Liver (tissue), 9 donors: ENCODE results near the gene SFT2D1. TPM values are rescaled to one million over a fixed set of nuclear protein-coding genes. Genes with fewer than 3 reads are reported as not detected.
"Not testable (repeated sequence)": the region's sequence is repeated elsewhere in the genome, so short reads cannot be mapped to it uniquely, and the experiment has no call there.

Experiments used
- DNase-seq: peaks from one replicate; pipeline ENCODE4 v3.0.0-alpha.2; 2017; ENCODE audit warnings: low spot score
- H3K27ac ChIP-seq, 2 donors: one replicate each; pipeline ENCODE4 v1.7.0; 2013; ENCODE audit warnings: inconsistent platforms in 2 of 2, low read length in 2 of 2, control low read depth in 1 of 2, low read depth in 1 of 2, mild to moderate bottlenecking in 1 of 2
- H3K27me3 ChIP-seq, 4 donors: one replicate each; pipeline versions ENCODE4 v1.6.1 to v1.7.0; 2013; ENCODE audit warnings: low read length in 3 of 4, inconsistent platforms in 1 of 4, mild to moderate bottlenecking in 1 of 4, moderate library complexity in 1 of 4; ENCODE audit not compliant: control insufficient read depth in 4 of 4, insufficient read depth in 4 of 4
- H3K36me3 ChIP-seq, 4 donors: one replicate each; pipeline versions ENCODE4 v1.6.1 to v1.7.0; 2013; ENCODE audit warnings: low read length in 3 of 4, mild to moderate bottlenecking in 3 of 4, low read depth in 1 of 4, moderate library complexity in 1 of 4; ENCODE audit not compliant: control insufficient read depth in 4 of 4, insufficient read depth in 3 of 4
- H3K4me1 ChIP-seq, 4 donors: one replicate each; pipeline versions ENCODE4 v1.6.1 to v1.7.0; 2013; ENCODE audit warnings: low read length in 3 of 4, mild to moderate bottlenecking in 3 of 4, moderate library complexity in 1 of 4; ENCODE audit not compliant: control insufficient read depth in 4 of 4, insufficient read depth in 4 of 4
- H3K4me3 ChIP-seq, 3 donors: one replicate each; pipeline versions ENCODE4 v1.6.1 to v1.7.0; 2013; ENCODE audit warnings: low read length in 3 of 3, control low read depth in 1 of 3, low read depth in 1 of 3, mild to moderate bottlenecking in 1 of 3
- H3K9ac ChIP-seq, 2 donors: one replicate each; pipeline ENCODE4 v1.7.0; 2013; ENCODE audit warnings: low read length in 2 of 2, mild to moderate bottlenecking in 2 of 2, moderate library complexity in 2 of 2, control low read depth in 1 of 2, low read depth in 1 of 2
- H3K9me3 ChIP-seq, 4 donors: one replicate each; pipeline versions ENCODE4 v1.6.1 to v1.7.0; 2013; ENCODE audit warnings: low read length in 3 of 4; ENCODE audit not compliant: control insufficient read depth in 4 of 4
- CTCF ChIP-seq: fragments of 150-350 bp; IDR thresholded peaks from 2 replicates; pipeline ENCODE4 v1.5.1; 2017; ENCODE audit warnings: improper control_type of control experiment, low read depth, low read length; ENCODE audit not compliant: missing input control
- EGR1 ChIP-seq, 2 donors: IDR thresholded peaks; 2 replicates each; pipeline ENCODE4 v1.6.1; 2016 to 2018; ENCODE audit warnings: antibody characterized with exemption in 2 of 2, low read depth in 2 of 2
- FOXA1 ChIP-seq: IDR thresholded peaks from 2 replicates; pipeline ENCODE4 v1.6.1; 2016; ENCODE audit warnings: antibody characterized with exemption
- HNF4A ChIP-seq, 2 donors: conservative IDR thresholded peaks; 2 replicates each; pipeline ENCODE4 v1.6.1; 2016; ENCODE audit warnings: antibody characterized with exemption in 2 of 2, mild to moderate bottlenecking in 2 of 2
- HNF4G ChIP-seq: IDR thresholded peaks from 2 replicates; pipeline ENCODE4 v1.6.1; 2016; ENCODE audit warnings: antibody characterized with exemption
- JUND ChIP-seq, 2 donors: IDR thresholded peaks; 2 replicates each; pipeline ENCODE4 v1.6.1; 2016; ENCODE audit warnings: antibody characterized with exemption in 2 of 2
- NR2F2 ChIP-seq: IDR thresholded peaks from 2 replicates; pipeline ENCODE4 v1.6.1; 2016; ENCODE audit warnings: antibody characterized with exemption
- RAD21 ChIP-seq, 2 donors: IDR thresholded peaks; 2 replicates each; pipeline ENCODE4 v1.6.1; 2016; ENCODE audit warnings: antibody characterized with exemption in 2 of 2, mild to moderate bottlenecking in 2 of 2
- RXRA ChIP-seq, 2 donors: IDR thresholded peaks; 2 replicates each; pipeline ENCODE4 v1.6.1; 2017 to 2018; ENCODE audit warnings: antibody characterized with exemption in 2 of 2, mild to moderate bottlenecking in 1 of 2
- SP1 ChIP-seq: IDR thresholded peaks from 2 replicates; pipeline ENCODE4 v1.6.1; 2018; ENCODE audit warnings: antibody characterized with exemption, mild to moderate bottlenecking
- YY1 ChIP-seq: IDR thresholded peaks from 2 replicates; pipeline ENCODE4 v1.6.1; 2016; ENCODE audit warnings: antibody characterized with exemption, mild to moderate bottlenecking
- WGBS: extraction: QIAGEN DNeasy Blood & Tissue Kit; methylation state at CpG from one replicate; pipeline ENCODE4 v1.1.7; 2013; 5-methylcytosine and 5-hydroxymethylcytosine counted together
- polyA plus RNA-seq, 2 donors: library from polyadenylated mRNA; stranded (reverse) in 1 of 2; unstranded in 1 of 2; fragments of 200-250 nt in 1 of 2; fragments of >200 nt in 1 of 2; fragmentation: Nextera tagmentation in 1 of 2; extraction: Ambion mirVana in 1 of 2; gene quantifications; one replicate each; pipeline versions ENCODE4 v1.2.1 to v1.2.3, GENCODE V29; 2013 to 2015
- total RNA-seq, 2 donors: library from RNA; depleted of rRNA; stranded (reverse); fragments of >200 nt; gene quantifications; one replicate each; pipeline ENCODE4 v1.2.3, GENCODE V29; 2014
- TF ChIP-seq, protein P1 (sequence below): IDR thresholded peaks from 2 replicates; pipeline ENCODE4 v1.6.1; 2016; ENCODE audit warnings: antibody characterized with exemption, mild to moderate bottlenecking
- donor health status: healthy.
- donor health status: healthy.
- donor health status: healthy.
- donor health status: healthy.
- donor health status: healthy.

Gene SFT2D1
- total and polyA plus RNA-seq, 4 donors, result 9.5 to 16.6 (median 15.2) TPM

DNA sequence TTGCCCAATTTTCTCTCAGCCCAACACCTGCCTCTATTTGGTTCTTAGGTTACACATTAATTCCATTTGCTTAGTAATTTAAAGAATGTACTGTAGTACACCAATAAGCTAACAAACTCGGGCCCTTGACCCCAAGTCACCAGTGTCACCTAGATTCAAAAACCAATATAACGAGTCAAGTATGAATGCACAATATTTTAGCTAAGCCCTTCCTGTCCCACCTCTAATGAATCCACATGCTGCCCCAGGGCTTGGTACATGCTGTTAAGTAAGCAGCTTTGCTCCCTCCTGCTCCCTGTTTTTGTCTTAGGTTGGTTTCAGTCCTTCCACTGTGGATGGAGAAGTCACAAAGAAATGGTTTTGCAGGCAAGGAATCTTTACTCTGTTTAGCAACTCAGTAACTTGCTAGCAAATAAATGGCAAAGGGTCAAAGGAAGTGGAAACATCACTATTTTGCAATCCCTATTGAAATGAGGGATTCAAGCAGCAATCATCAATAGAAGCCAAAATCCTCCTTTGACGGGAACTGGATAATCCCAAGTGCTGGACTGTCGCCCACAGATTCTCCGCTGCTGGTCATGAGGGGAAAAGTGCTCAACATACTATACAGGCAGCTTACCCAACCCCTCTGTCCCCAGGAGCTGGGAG is 45.4 kb upstream of the SFT2D1 start (continued):
- peak; percentile 86 to 88 for TF ChIP-seq HNF4A (conservative IDR thresholded peaks at IDR 0.05)
- peak; percentile 67 for TF ChIP-seq YY1

DNA sequence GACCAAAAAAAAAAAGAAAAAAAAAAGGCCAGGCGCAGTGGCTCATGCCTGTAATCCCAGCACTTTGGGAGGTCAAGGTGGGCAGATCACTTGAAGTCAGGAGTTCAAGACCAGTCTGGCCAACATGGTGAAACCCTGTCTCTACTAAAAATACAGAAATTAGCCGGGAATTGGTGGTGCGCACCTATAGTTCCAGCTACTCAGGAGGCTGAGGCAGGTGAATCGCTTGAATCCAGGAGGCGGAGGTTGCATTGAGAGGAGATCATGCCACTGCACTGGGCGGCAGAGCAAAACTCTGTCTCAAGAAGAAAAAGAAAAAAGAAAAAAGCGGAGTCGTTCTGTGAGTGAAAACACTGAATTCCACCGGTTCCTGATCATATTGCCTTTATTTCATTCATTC is 44.8 kb upstream of the SFT2D1 start:
- H3K9ac ChIP-seq, H3K27me3 ChIP-seq, H3K36me3 ChIP-seq, DNase-seq, H3K9me3 ChIP-seq: not testable (repeated sequence)
- peaks cover 16 to 38% (median 32%) of the 10 kb centered on the region in 4 donors for H3K4me1 ChIP-seq
- WGBS, result 76% methylated on average over 9 of the region's 9 CpGs
- peak overlapping the region; percentile 77 to 89 for H3K27ac ChIP-seq
- H3K4me3 ChIP-seq, result peak overlapping the region in 1 of 3 donors; percentile 1

DNA sequence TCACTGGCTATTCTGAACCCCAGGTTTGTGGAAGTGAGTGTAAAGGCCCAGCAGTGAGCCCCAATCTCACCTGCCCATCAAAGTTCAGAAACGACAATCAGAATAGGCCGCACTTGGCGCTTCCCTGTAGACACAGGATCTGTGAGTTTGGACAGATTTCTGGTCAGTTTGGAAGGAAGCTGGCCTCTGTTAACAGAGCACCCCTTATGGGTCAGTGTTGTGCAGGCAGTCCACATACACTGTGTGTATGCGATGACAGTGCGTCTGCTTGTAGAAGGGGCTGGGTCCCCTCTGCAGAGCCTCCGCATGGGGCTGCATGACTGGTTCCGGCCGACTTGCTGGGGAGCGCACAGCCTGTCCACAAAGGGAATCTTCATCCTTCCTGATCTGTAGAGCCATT is 43.8 kb upstream of the SFT2D1 start:
- H3K4me1 ChIP-seq, result peaks cover 16 to 42% (median 33%) of the 10 kb centered on the region in 4 donors
- H3K36me3 ChIP-seq, result no peaks in the 10 kb centered on the region
- H3K27me3 ChIP-seq, result no peaks in the 10 kb centered on the region
- no peak overlapping the region for H3K27ac ChIP-seq
- WGBS, result 93% methylated on average over 9 of the region's 9 CpGs
- TF ChIP-seq HNF4G (no peak), RXRA (IDR thresholded peaks at IDR 0.05) (no peak), NR2F2 (no peak), FOXA1 (no peak), JUND (IDR thresholded peaks at IDR 0.05) (no peak), YY1 (no peak)
- TF ChIP-seq, protein P1, sequence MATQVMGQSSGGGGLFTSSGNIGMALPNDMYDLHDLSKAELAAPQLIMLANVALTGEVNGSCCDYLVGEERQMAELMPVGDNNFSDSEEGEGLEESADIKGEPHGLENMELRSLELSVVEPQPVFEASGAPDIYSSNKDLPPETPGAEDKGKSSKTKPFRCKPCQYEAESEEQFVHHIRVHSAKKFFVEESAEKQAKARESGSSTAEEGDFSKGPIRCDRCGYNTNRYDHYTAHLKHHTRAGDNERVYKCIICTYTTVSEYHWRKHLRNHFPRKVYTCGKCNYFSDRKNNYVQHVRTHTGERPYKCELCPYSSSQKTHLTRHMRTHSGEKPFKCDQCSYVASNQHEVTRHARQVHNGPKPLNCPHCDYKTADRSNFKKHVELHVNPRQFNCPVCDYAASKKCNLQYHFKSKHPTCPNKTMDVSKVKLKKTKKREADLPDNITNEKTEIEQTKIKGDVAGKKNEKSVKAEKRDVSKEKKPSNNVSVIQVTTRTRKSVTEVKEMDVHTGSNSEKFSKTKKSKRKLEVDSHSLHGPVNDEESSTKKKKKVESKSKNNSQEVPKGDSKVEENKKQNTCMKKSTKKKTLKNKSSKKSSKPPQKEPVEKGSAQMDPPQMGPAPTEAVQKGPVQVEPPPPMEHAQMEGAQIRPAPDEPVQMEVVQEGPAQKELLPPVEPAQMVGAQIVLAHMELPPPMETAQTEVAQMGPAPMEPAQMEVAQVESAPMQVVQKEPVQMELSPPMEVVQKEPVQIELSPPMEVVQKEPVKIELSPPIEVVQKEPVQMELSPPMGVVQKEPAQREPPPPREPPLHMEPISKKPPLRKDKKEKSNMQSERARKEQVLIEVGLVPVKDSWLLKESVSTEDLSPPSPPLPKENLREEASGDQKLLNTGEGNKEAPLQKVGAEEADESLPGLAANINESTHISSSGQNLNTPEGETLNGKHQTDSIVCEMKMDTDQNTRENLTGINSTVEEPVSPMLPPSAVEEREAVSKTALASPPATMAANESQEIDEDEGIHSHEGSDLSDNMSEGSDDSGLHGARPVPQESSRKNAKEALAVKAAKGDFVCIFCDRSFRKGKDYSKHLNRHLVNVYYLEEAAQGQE, result no peak
- no peaks in the 10 kb centered on the region for H3K9me3 ChIP-seq
- H3K9ac ChIP-seq, result no peak overlapping the region
- no peak for DNase-seq
- H3K4me3 ChIP-seq, result no peak overlapping the region

GRCh38 chr6:166383802-166384363 is 41.5 kb upstream of the SFT2D1 start:
- peak overlapping the region; percentile 93 to 99 for H3K27ac ChIP-seq
- 6% methylated on average over 22 of the region's 22 CpGs for WGBS

More at GRCh38 chr6:166383802-166384363, 41.5 kb upstream of the SFT2D1 start:
- not testable (repeated sequence) for H3K36me3 ChIP-seq, DNase-seq, H3K27me3 ChIP-seq, H3K9me3 ChIP-seq
- H3K9ac ChIP-seq, result peak overlapping the region; percentile 64 to 88
- H3K4me3 ChIP-seq, result peak overlapping the region; percentile 43 to 81 (median 51)
- H3K4me1 ChIP-seq, result peaks cover 20 to 51% (median 40%) of the 10 kb centered on the region in 4 donors
- TF ChIP-seq SP1 (peak; percentile 17), RAD21 (IDR thresholded peaks at IDR 0.05) (peak in 1 of 2 donors; percentile 26), HNF4A (conservative IDR thresholded peaks at IDR 0.05) (peak; percentile 14 to 19), EGR1 (IDR thresholded peaks at IDR 0.05; ENCODE audit: low read depth in 2 of 2) (peak in 1 of 2 donors; percentile 27), RXRA (IDR thresholded peaks at IDR 0.05) (peak; percentile 45 to 69), CTCF (peak; percentile 14)
- TF ChIP-seq, protein P1, result peak; percentile 13
